A549 (cell line): ENCODE data around the gene ARHGEF37. TPM values are rescaled to one million over a fixed set of nuclear protein-coding genes. Genes with fewer than 3 reads are reported as not detected.

Source experiments
- ATAC-seq, 2 experiments: fragments of 200-7000 bp in 1 of 2; fragments of >200 bp in 1 of 2; cut with Nextera tagmentation in 1 of 2; cut with Tn5 transposase in 1 of 2; 3 replicates each; pipeline versions ENCODE4 v1.8.0 to v1.9.1; 2018 to 2020; ENCODE audit warnings: mild to moderate bottlenecking in 1 of 2, moderate library complexity in 1 of 2
- CTCF ChIA-PET: fragments of 300-600 bp; sonication (Branson Sonifier 250); formaldehyde crosslinking; extraction: SDS; loops from one replicate; lab custom pipeline; 2021; ENCODE audit warnings: antibody characterized with exemption, inconsistent platforms; lab: Yijun Ruan, JAX
- POLR2A ChIA-PET: fragments of 350-600 bp; formaldehyde crosslinking; extraction: SDS; loops from one replicate; lab custom pipeline; 2021; ENCODE audit warnings: antibody characterized with exemption, inconsistent platforms; lab: Yijun Ruan, JAX
- DNase-seq, 2 experiments: peaks; one replicate each; pipeline versions ENCODE4 v3.0.0 to v3.0.0-alpha.2; 2011 to 2016; ENCODE audit warnings: low read depth in 1 of 2, low spot score in 1 of 2
- FAIRE-seq: peaks from 2 replicates; lab custom pipeline; 2011; peaks lifted over from hg19 to GRCh38; lab: Jason Lieb, UNC
- H3K27ac ChIP-seq, 2 experiments: fragments of >200 bp; sonication (Bioruptor Twin); formaldehyde crosslinking; 3 replicates each; pipeline ENCODE4 v1.5.1; 2016 to 2017
- H3K4me1 ChIP-seq: fragments of >200 bp; sonication (Bioruptor Twin); formaldehyde crosslinking; 3 replicates; pipeline ENCODE4 v1.6.1; 2016
- H3K4me2 ChIP-seq: fragments of >200 bp; sonication (Bioruptor Twin); formaldehyde crosslinking; 3 replicates; pipeline ENCODE4 v1.6.1; 2016
- H3K4me3 ChIP-seq: fragments of >200 bp; sonication (Bioruptor Twin); formaldehyde crosslinking; 3 replicates; pipeline ENCODE4 v1.5.1; 2016
- H3K9me3 ChIP-seq: fragments of >200 bp; sonication (Bioruptor Twin); formaldehyde crosslinking; 3 replicates; pipeline ENCODE4 v1.6.1; 2016
- CBX8 ChIP-seq: fragments of 200-600 bp; sonication (generic); IDR thresholded peaks from 2 replicates; pipeline ENCODE4 v1.6.1; 2016
- E2F6 ChIP-seq: IDR thresholded peaks from 2 replicates; pipeline ENCODE4 v1.6.1; 2012; ENCODE audit warnings: low read depth, borderline replicate concordance
- FOSB ChIP-seq: fragments of 250-450 bp; sonication (Bioruptor Pico); IDR thresholded peaks from 2 replicates; pipeline ENCODE4 v1.5.0; 2020; ENCODE audit warnings: mild to moderate bottlenecking, moderate library complexity
- FOSL2 ChIP-seq, 2 experiments: fragments of 450-650 bp in 1 of 2; fragments of >200 bp in 1 of 2; sonication (Bioruptor Twin) in 1 of 2; formaldehyde crosslinking; IDR thresholded peaks; 2 replicates each; pipeline versions ENCODE4 v1.5.0 to v1.6.1; 2016 to 2020; ENCODE audit warnings: mild to moderate bottlenecking in 1 of 2, moderate library complexity in 1 of 2
- HEYL ChIP-seq: fragments of 250-450 bp; sonication (Bioruptor Pico); IDR thresholded peaks from 2 replicates; pipeline ENCODE4 v1.8.0; 2021; ENCODE audit warnings: mild to moderate bottlenecking, moderate library complexity
- HOXB5 ChIP-seq: fragments of 250-450 bp; sonication (Bioruptor Pico); IDR thresholded peaks from 2 replicates; pipeline ENCODE4 v1.5.0; 2020; ENCODE audit warnings: mild to moderate bottlenecking, moderate library complexity
- KDM1A ChIP-seq: fragments of 200-600 bp; sonication (generic); IDR thresholded peaks from 2 replicates; pipeline ENCODE4 v1.6.1; 2016; ENCODE audit warnings: low read depth, mild to moderate bottlenecking
- NFE2L2 ChIP-seq: fragments of 150-350 bp; conservative IDR thresholded peaks from 2 replicates; pipeline ENCODE4 v1.6.1; 2014; ENCODE audit warnings: low read length
- NR3C1 ChIP-seq: fragments of >200 bp; sonication (Bioruptor Twin); formaldehyde crosslinking; IDR thresholded peaks from 3 replicates; pipeline ENCODE4 v1.6.1; 2017
- PBX3 ChIP-seq: IDR thresholded peaks from 2 replicates; pipeline ENCODE4 v1.6.1; 2012
- PHF8 ChIP-seq: fragments of 200-600 bp; sonication (generic); IDR thresholded peaks from 2 replicates; pipeline ENCODE4 v1.6.1; 2016; ENCODE audit warnings: low read depth, mild to moderate bottlenecking, antibody characterized with exemption, moderate library complexity, borderline replicate concordance
- RARB ChIP-seq: fragments of 250-450 bp; sonication (Bioruptor Pico); IDR thresholded peaks from 2 replicates; pipeline ENCODE4 v1.8.0; 2021; ENCODE audit warnings: mild to moderate bottlenecking, moderate library complexity
- REST ChIP-seq: fragments of 200-600 bp; sonication (generic); IDR thresholded peaks from 2 replicates; pipeline ENCODE4 v1.6.1; 2016; ENCODE audit warnings: antibody characterized with exemption, mild to moderate bottlenecking, moderate library complexity
- RFX5 ChIP-seq: fragments of 450-650 bp; IDR thresholded peaks from 2 replicates; pipeline ENCODE4 v1.7.1; 2014; ENCODE audit warnings: antibody characterized with exemption, mild to moderate bottlenecking, moderate library complexity
- TFCP2L1 ChIP-seq: fragments of 250-450 bp; sonication (Bioruptor Pico); IDR thresholded peaks from 2 replicates; pipeline ENCODE4 v1.5.0; 2021; ENCODE audit warnings: mild to moderate bottlenecking
- ZFP36 ChIP-seq: fragments of 450-650 bp; IDR thresholded peaks from 2 replicates; pipeline ENCODE4 v1.6.1; 2014; ENCODE audit warnings: borderline replicate concordance; ENCODE audit not compliant: partially characterized antibody
- ZSCAN20 ChIP-seq: fragments of 250-450 bp; sonication (Bioruptor Pico); IDR thresholded peaks from 2 replicates; pipeline ENCODE4 v1.8.0; 2022; ENCODE audit warnings: mild to moderate bottlenecking, moderate library complexity
- WGBS: methylation state at CpG from one replicate; pipeline ENCODE4 v1.1.6; 2017; ENCODE audit errors: missing lambda C conversion rate; 5-methylcytosine and 5-hydroxymethylcytosine counted together
- polyA plus RNA-seq, 4 experiments: library from polyadenylated mRNA; depleted of rRNA in 3 of 4; stranded (reverse); fragments of >200 nt; fragmentation: RNase III in 1 of 4; extraction: RNeasy Plus Mini Kit Qiagen cat#74134 plus additional on column Dnase treatment in 1 of 4; gene quantifications; 2 replicates in 3 of 4; 3 replicates in 1 of 4; pipeline ENCODE4 v1.2.3, GENCODE V29; 2011 to 2017
- TF ChIP-seq, protein P1 (sequence below): fragments of 250-450 bp; sonication (Bioruptor Pico); IDR thresholded peaks from 2 replicates; pipeline ENCODE4 v1.5.0; 2020; ENCODE audit warnings: low read depth, mild to moderate bottlenecking, moderate library complexity

ARHGEF37 gene
- polyA plus RNA-seq, 2 of the 4 experiments (the other 2 are of a cell fraction) = 1.2 to 1.5 TPM

DNA sequence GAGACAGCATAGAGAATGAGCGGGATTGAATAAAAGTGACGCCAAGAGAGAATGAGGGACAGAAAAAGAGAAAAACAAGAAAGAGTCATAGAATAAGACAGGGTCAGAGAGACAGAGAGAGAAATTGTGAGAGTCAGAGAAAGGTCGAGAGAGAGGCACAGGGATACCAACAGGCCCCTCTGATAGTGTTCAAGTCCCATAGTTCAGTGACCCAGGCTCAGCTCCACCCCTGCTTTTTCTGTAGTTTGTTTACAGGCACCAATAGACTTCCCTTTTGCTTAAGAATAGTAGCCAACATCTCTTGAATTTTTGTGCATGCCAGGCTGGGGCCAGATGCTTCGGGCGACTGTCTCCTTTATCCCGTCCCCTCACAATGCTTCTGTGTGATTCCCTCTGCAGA lies 62.5 kb downstream of the ARHGEF37 start:
- FAIRE-seq (no peak), DNase-seq (no peak), ATAC-seq (no peak)
- TF ChIP-seq FOSB (CRISPR knock-in tag) (no peak), FOSL2 (IDR thresholded peaks at IDR 0.05) (no peak), FOSL2 (CRISPR knock-in tag; IDR thresholded peaks at IDR 0.05) (no peak), HOXB5 (CRISPR knock-in tag) (no peak), NR3C1 (no peak), NFE2L2 (no peak), RARB (CRISPR knock-in tag) (no peak), KDM1A (no peak), E2F6 (no peak), TFCP2L1 (no peak)
- TF ChIP-seq, protein P1, sequence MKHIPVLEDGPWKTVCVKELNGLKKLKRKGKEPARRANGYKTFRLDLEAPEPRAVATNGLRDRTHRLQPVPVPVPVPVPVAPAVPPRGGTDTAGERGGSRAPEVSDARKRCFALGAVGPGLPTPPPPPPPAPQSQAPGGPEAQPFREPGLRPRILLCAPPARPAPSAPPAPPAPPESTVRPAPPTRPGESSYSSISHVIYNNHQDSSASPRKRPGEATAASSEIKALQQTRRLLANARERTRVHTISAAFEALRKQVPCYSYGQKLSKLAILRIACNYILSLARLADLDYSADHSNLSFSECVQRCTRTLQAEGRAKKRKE (CRISPR knock-in tag) = no peak
- ChIA-PET POLR2A (interaction anchor here (1.0 kb wide), 1 partner anchor 156 kb away, joined by 7 read pairs; no protein-coding TSS in a partner anchor), CTCF (interaction anchor here (1.3 to 15.6 kb wide), 5 partner anchors 17 to 347 kb away, joined by 4 to 579 read pairs (median 6); no protein-coding TSS in a partner anchor)
- no peak overlapping the region for H3K4me3 ChIP-seq
- no peaks in the 10 kb centered on the region for H3K4me1 ChIP-seq
- H3K4me2 ChIP-seq = no peak overlapping the region
- no peak overlapping the region for H3K27ac ChIP-seq
- whole genome bisulfite sequencing = 82% methylated on average over 6 of the region's 6 CpGs
- no peaks in the 10 kb centered on the region for H3K9me3 ChIP-seq

DNA sequence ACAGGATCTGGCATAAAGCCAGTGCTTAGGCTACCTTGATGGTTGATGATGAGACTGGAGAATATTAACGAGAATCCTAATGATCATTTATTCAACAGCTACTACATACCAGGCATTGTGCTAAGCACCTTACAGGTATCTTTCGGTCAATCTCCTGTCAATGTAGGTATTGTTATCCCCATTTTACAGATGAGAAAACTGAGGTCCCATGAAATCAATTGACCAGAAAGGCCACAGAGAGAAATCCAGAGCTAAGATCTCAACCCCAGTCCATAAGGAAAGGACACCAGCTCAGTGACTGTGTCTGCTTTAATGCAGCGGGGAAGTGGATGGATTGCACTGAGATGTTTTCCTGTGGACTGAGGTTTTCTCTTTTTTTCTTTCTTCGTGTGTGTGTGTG lies 63.3 kb downstream of the ARHGEF37 start:
- Histone ChIP-seq H3K4me3 (no peak overlapping the region), H3K4me1 (no peaks in the 10 kb centered on the region), H3K4me2 (no peak overlapping the region), H3K9me3 (no peaks in the 10 kb centered on the region), H3K27ac (no peak overlapping the region)
- ChIA-PET CTCF (interaction anchor here (0.9 to 15.6 kb wide), 7 partner anchors 8 to 346 kb away, joined by 3 to 579 read pairs (median 6); no protein-coding TSS in a partner anchor), POLR2A (no interaction called here)
- FAIRE-seq (no peak), ATAC-seq (no peak), DNase-seq (no peak)
- TF ChIP-seq REST (no peak), CBX8 (no peak), RFX5 (no peak), ZSCAN20 (CRISPR knock-in tag) (no peak), ZFP36 (no peak), PBX3 (no peak), HEYL (CRISPR knock-in tag) (no peak), PHF8 (no peak)
- 69% methylated on average over 4 of the region's 4 CpGs for WGBS
